Measurements from ENCODE around the gene MUC5B. TPM values are rescaled to one million over a fixed set of nuclear protein-coding genes. Genes with fewer than 3 reads are reported as not detected.

The MUC5B gene
- total RNA-seq, 1 donor from 2014 or later, result not detected

DNA sequence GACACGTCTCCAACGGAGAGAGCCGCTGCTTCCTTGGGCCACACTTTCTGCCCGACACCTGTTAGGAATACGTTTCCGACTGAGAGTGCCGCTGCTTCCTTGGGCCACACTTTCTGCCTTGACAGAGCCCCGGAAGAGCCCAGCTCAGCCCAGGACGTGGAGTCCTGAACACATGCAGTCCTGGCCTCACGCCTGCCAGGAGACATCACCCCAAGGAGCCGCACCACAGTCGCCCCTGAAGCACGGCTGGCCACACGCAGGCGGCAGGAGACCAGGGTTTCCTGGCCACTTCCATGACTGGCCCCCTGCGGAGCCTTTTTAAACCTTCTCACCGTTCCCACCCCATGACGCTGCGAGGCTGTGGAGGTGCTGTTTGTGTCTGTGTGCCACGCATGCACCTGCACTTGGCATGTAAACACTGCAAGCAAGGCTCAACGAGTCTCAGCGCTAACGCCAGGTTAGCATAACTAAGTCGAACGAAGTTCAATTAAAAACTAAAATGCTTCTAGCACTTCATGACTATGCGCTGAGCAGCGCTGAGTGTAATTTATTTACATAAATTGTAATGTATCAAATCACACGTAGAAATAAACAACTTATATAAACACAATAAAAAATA, 77.8 kb downstream of the MUC5B start:
- no peak for DNase-seq

DNA sequence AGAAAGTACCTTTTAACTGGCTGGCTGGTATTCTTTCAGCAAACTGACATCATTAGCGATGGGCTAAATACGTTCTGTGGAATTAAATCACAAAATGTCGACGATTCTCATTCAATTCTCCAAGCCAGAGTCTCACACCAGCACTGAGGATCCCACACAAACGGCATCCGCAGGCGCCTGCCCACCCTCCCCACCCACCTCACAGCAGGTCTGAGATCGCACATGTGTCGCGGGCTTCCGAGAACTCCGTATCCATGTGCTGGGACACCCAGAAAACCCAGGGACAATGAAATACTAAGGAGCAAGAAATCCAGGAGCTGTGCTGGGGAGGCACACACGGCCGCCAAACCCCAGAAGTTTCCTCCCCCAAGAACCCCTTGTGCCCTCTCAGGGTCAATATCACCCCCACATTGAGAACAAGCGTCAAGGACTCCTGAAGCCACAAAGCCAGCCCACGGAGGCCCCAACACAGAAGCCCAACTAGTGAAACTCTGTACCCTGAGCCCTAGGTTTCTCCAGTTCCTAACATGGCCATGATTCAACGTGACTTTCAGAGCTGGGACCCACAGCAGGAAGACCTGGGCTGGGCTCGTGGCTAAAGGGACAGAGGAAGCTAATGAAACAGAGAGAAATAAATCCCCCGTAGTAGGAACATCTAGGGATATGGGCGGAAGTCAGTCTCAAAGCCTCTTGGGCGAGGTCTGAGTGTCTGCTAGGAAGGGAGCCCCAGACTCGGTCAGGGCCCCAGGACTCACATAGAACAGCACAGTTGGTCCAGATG, 78.5 kb downstream of the MUC5B start:
- DNase-seq, result no peak

DNA sequence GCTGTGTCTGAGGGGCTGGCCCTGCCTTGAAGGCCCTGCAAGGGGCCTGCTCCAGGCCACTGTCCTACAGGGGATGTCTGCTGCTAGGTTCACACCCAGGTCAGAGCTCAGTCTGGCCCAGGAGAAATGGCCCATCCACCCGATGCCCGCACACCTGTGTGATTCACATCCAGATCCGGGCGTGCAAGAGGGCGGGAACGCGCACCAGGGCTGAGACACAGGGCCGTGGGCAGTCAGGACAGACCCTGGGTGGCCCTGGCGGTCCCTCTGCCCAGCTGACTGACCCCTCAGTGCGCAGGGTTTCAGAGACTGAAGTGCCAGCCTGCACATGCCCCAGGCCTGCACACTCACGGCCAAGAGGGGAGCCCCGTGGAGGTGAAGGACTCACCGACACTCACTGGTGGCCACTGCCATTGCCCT, 79.2 kb downstream of the MUC5B start:
- no peak for DNase-seq

DNA sequence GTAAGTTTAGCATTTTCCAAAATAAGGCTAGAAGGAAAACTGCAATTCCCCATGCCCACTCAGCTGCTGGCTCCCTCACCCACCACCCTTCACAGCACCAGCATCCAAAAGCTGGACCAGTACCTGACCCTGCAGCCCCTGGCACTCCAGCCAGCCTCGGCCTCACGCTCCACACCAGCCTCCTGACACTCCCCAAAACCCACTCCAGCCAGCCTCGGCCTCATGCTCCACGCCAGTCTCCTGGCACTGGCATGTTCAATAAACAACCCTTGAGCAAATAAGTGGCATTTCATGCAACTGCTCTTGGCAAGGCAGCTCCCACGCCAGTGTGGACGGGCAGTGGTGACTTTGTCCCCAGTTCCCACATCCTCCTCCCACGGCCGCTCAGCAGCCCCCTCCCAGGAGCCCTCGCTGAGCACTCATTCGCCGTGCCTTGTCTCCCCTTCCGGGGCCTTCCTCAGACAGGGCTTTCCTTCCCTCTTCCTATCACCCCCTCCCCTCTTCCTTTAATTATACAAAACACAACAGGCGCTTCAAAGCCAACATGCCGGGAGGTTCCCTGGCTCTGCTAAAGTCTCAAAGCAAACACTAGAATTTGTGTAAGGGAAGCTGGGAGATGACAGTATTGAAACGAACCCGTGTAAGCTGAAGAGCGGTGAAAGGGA, 79.7 kb downstream of the MUC5B start:
- DNase-seq, result no peak

DNA sequence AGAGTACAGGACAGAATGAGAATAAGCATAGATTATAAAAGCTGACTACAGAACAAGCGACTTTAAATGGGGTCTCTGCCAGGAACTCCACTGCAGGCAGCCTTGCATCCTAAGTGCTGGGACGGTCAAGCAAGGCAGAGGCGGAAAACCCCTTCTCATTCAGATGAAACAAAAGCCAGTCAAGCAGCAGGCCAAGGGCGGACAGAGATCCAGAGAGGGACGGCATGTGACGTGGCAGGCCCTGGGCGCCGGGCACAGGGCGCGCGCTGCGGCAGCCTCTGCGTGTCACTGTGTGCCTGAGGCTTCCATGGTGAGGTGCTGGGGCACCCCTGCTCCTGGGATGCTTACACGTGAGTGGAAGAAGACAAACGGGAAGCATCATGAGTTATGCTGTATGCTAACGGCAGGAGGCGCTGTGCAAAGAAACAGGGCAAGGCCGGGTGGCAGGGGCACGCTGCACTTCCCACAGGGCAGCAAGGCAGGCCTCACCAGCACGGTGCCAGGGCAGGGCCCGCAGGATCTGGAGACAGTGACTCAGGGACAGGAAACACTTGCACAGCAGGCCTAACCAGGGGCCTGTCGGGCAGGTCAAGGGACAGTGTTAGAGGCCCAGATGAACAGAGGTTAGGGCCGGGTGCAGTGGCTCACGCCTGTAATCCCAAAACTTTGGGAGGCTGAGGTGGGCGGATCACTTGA, 80.4 kb downstream of the MUC5B start:
- no peak for DNase-seq

DNA sequence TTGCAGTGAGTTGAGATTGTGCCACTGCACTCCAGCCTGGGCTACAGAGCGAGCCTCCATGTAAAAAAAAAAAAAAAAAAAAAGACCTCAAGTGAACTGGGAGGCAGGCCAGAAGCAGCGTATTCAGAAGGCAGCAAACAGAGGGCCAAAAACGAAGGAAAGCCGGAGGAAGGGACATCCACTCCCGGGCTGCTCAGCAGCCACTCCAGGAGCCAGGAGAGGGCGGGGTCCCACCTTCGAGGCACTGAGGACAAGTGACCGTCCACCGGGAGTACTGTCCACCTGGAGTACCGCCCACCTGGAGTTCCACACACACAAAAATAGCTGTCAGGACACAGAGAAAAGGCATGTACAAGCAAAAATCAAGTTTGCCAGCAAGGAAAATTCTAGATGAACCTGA, 81.1 kb downstream of the MUC5B start:
- DNase-seq, result no peak

DNA sequence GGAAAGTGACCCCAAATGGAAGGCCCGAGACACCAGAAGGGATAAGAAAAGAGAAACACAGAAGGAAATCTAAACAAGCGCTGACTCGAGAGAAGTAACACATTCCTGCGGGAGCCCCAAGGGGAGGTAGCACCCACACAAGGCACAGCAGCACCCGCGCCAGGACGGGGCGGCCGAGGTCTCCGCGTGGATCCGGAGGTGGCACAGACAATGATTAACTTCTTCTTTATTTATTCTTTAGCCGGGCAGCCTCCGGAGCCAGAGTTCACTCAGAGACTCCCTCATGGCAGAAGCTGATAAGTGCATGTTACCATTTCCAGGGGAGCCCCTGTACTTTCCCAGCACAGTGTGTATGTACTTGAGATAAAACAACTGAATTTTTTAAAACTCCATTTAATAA, 81.5 kb downstream of the MUC5B start:
- DNase-seq, result no peak

DNA sequence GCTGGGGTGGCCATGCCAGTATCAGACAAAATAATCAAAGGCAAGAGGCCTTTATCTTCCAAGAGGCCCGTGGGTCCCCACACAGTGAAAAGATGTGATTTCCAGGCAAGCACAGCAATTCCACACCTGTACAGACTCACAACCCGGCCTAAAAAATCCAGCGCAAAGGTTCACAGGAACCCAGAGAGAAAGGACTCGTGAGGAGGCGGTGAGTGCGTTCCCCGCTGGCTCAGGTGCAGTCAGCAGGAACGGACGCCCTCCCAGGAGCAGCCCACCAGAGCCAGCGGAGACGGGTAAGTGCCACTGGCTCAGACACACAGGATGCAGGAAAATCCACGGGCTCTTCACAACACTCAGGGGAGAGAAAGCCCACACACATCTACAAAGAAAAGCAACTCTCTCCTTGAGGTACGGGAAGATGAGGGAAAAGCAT, 82.2 kb downstream of the MUC5B start:
- no peak for DNase-seq

DNA sequence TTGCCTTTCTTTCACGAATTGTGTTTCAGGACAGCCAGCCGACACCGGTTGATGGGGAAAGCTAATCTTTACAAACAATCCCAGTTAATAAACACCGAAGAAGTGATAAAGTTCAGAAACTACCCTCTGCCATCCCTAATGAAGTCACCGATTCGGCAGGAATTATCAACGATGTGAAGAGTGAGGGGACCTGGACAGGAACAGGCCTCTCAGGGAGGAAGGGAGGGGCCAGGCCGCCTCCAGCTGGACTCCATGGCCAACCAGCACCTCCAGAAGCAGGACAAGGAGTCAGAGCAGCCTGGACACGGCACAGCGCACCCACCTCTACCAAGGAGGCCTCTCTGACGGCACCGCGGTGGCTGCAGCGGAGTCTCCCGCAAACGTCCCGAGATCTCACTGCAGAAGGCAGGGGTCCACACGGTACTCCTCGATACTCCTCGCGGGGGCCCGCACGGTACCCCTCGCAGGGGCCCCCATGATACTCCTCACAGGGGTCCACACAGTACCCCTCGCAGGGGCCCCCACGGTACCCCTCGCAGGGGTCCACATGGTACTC, 82.7 kb downstream of the MUC5B start:
- no peak for DNase-seq

DNA sequence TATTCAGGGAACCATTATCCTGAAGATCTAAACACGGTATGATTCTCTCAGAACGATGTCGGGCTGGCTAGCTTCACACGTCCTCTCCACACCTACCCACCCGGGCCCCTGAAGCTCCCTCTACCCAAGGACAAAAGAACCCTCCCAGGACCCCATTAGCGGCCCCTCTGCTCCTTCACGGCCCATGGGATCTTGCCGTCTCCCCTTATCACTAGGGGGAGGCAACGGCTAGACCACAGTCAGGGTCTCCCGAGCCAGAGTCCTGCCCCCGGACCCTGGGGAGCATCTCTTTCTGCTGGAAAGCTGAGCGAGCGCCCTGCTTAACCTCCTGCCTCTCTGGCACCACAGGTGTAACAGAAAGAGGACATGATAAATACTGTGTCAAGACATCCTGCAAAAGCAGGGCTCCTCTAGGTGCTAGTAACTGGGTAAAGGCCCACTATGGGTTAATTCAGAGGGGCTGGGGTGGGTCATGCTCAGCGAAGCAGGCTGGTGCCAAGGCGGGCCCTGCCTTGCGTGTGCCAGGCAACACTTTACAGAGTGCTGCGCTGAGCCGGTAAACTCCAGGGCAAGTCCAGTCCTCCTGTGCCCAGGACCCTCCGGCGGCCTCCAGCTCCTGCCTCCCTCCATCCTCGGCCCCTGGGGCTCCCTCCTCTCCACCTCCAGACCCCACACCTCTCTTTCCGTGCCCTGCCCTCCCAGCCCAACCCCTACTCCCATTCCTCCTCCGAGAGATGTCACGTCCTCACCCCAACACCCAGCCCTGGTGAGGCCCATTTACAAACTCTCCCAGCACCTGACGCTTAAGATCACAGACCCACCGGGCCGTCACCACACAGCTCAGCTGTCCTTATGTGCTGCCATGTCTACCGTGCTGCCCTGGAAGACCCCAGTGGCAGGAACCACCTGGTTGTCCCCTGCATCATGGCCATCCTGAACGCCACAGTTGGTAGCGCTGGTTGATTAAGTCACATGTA, 83.6 kb downstream of the MUC5B start:
- no peak for DNase-seq

DNA sequence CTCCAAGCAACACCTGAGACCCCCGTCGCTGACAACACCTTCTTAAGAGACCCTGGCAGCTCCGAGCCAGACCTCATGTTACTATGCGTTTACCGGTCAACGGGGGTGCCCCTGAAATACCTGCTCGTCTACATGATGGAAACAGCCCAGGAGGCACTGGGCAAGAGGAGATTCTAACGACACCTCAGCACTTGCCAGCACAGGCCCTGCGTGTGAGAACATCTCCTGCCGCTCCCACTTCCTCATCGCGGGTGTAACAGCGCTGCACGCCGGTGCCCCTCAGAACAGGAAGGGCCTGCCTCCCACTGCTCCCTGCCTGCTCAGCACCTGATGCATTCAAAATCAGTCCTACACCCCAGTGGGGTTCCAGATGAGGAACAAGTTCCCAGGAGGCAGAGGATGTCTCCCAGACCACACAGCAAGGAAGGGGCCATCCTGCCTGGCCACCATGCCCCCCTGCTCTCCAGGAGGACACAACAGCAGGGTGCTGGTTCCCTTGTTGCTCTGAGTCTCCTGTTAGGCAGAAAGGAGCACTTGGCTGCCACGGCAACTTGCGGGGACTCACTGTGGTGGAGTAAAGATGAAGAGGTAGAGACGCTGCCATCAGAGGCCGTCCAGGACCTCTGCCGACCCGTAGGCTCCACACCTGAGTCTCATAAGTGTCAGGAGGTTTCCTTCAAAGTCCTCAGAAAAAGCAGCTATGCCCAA, 84.5 kb downstream of the MUC5B start:
- no peak for DNase-seq

DNA sequence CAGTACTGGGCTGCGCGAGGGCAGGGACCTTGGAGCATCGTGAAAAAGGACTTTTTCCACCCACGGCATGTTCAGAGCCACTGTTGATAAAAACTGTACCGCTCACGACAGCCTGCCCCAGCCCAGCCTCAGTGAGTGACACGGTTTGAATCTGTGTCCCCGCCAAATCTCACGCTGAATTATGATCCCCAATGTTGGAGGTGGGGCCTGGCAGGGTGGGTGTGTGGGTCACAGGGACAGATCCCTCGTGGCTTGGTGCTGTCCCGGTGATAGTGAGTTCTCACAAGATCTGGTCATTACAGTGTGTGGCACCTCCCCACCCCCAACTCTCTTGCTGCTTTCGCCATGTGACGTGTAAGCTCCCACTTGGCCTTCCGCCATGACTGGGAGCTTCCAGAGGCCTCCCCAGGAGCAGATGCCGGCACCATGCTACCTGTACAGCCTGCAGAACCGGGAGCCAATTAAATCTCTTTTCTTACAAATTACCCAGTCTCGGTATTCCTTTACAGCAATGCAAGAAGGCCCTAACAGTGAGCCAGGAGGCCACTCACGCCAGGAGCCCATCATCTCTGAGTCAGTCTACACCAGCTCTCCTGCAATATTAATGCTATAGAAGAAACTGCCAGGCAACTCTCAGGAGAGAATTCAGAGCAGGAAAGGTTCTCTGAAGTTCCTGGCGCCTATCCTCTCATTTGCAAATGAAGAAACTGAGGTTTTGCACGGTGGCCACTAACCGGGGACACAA, 85.3 kb downstream of the MUC5B start:
- no peak for DNase-seq

DNA sequence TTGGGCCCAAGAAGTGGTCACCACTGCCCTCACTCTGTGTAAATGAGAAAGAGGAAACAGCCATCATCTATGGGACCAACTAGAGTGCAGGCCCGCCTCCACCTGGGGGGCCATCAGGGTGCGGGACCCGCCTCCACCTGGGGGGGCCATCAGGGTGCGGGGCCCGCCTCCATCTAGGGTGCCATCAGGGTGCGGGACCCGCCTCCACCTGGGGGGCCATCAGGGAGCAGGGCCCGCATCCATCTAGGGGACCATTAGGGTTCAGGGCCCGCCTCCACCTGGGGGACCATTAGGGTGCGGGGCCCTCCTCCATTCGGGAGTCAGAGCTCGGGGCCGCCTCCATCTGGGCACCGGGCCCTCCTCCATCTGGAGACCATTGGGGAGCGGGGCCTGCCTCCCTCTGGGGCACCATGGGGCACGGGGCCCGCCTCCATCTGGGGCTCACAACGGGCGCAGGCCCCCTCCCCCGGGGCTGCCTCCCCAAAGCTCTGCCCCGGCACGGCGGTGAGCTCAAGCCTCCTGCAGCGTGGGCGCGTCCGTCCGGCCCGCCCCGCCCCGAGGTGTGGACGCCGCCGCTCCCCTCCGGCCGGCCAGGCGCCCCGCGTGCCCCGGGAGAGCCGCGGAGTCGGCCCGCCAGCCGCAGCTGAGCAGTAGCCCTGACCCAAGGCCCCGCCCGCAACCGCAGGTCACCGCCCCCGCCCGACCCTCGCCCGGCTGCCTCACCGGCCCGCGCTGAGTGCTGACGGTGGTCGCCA, 86.1 kb downstream of the MUC5B start:
- no peak for DNase-seq

DNA sequence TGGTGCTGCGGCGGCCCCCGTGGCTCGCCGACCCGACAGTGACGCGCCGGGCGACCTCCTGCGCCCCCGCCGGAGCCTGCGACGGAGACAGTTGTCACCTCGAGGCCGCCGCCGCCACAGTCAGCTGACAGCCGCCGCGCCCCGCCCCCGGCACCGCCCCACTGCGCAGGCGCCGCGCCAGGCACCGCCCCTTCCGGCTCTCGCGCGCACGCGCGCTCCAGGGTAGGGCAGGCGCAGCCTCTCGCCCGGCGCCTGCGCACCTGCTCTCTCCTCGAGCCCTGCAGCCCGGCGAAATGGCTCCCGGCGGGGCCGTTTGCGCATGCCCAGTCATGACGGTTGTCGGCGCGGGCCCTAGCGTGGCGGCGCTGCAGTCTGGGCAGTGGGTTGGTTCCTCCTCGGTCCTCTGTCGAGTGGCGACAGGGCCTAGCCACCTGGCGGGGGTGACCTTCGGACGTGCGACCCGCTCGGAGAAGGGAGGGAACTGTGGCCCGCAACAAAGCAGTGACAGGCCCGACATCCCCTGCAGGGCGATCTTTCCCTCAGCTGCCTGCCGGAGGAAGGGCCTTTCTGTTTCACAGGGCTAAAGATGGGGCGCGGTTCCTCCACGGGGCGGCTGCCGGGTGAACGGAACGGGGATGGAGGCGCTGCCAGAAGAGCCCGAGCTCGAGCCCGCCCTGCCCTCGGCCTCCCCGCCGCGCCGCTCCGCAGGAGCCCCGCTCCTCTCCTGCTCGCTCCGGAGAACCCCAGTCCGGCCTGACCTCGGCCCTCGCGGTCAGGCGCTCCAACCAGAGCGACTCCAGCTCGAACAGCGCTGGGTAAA, 86.8 kb downstream of the MUC5B start, which contains the start of gene TOLLIP:
Gene TOLLIP (minus strand): TSS at position 135 of the 820 bp plus-strand sequence. CDS start 134 bp downstream, at position 1.
- DNase-seq, result peak; percentile 92

DNA sequence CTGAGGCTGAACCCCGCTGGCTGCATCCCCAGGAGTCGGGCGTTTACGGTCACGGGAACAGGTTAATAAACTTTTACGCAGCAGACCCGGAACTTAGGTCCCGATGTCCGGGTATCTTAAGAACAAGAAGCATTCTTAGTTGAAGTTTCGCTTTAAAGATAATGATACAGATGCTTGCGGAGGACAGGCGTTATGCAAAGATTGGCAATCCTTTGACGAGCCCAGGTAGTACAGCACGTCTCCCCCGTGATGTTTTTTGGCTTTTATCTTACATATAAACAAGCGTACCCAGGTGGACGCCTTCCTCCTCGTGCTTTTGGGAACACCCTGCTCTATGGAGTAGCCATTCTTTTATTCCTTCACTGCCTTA, 87.4 kb downstream of the MUC5B start:
- no peak for DNase-seq

DNA sequence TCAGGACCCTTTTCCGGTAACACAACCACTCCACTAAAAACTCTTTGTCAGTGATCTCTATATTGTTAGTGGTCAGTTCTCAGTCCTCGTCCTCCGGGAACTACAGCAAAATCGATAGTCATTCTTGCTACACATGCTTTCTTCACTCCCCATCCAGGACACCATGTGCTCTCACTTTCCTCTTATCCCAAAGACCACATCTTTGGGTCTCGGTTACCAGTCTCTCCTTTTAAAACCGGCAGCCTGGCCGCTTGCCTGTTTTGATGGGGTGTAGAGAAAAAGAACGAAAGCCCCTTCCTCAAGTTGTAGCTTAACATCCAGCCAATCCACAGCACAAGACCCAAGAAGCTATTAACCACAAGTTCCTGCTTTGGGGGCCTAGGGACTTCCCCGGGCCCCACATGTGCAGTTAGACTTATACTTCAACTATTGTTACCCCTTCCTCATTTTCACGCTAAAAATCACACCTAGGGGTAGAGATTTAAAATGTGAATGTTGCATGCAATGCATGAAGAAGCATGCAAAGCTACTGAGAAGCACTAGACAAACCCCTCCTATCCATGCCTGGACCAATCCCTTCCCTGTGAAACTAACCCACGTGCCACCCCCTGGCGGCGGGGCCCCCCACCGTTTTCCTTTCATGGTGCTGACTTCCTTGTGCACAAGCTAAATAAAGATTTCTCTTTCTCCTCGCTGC, 88.1 kb downstream of the MUC5B start:
- no peak for DNase-seq
